Ishikawa (cell line): ENCODE measurements around the gene ARL3.

Experiments used
- EGR1 ChIP-seq: IDR thresholded peaks from 2 replicates; pipeline ENCODE4 v1.6.1; 2012
- EP300 ChIP-seq: IDR thresholded peaks from 2 replicates; pipeline ENCODE4 v1.6.1; 2012; ENCODE audit warnings: borderline replicate concordance
- MAX ChIP-seq: IDR thresholded peaks from 2 replicates; pipeline ENCODE4 v1.6.1; 2012
- RAD21 ChIP-seq: IDR thresholded peaks from 2 replicates; pipeline ENCODE4 v1.6.1; 2012; ENCODE audit warnings: low read depth
- TEAD4 ChIP-seq: IDR thresholded peaks from 2 replicates; pipeline ENCODE4 v1.6.1; 2012
- ZBTB7A ChIP-seq: IDR thresholded peaks from 2 replicates; pipeline ENCODE4 v1.6.1; 2012; ENCODE audit warnings: low read depth
- TF ChIP-seq, protein P1 (sequence below): IDR thresholded peaks from 2 replicates; pipeline ENCODE4 v1.6.1; 2012

DNA sequence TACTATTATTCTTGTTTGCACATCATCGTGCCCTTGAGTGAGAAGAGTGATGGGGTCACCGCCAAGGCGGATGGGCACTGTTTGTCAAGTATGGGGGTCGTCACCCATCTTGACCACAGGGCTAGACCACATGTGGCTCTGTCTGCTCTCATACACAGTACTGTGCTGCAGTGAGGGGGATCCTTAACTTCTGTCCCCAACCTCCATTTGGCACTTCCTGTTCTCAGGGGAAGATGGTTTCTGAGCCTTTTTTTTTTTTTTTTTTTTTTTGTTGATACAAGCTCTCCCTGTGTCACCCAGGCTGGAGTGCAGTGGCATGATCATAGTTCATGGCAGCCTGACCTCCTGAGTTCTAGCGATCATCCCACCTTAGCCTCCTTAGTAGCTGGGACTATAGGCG, 43.1 kb upstream of the ARL3 start:
- TF ChIP-seq TEAD4, result no peak
- TF ChIP-seq MAX, result no peak
- TF ChIP-seq ZBTB7A, result no peak
- TF ChIP-seq EGR1, result no peak
- no peak for TF ChIP-seq EP300
- TF ChIP-seq, protein P1, sequence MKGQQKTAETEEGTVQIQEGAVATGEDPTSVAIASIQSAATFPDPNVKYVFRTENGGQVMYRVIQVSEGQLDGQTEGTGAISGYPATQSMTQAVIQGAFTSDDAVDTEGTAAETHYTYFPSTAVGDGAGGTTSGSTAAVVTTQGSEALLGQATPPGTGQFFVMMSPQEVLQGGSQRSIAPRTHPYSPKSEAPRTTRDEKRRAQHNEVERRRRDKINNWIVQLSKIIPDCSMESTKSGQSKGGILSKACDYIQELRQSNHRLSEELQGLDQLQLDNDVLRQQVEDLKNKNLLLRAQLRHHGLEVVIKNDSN, result no peak
- no peak for TF ChIP-seq RAD21
